ENCODE data around the gene EXOC3L2.

Gene EXOC3L2

GRCh38 chr19:45262570-45262969, 17.4 kb upstream of the EXOC3L2 start:
- H3K4me3 ChIP-seq (ENCODE audit: low read length) = no peak overlapping the region
- DNase-seq (ENCODE audit: low read depth, low spot score) = no peak

GRCh38 chr19:45258862-45259261, 13.7 kb upstream of the EXOC3L2 start:
- DNase-seq (ENCODE audit: low read depth, low spot score) = no peak
- H3K4me3 ChIP-seq (ENCODE audit: low read length) = no peak overlapping the region

GRCh38 chr19:45256836-45257235, 11.6 kb upstream of the EXOC3L2 start:
- DNase-seq (ENCODE audit: low read depth, low spot score) = no peak
- H3K4me3 ChIP-seq (ENCODE audit: low read length) = no peak overlapping the region

GRCh38 chr19:45255611-45256157, 10.5 kb upstream of the EXOC3L2 start:
- no peak for DNase-seq (ENCODE audit: low read depth, low spot score)
- H3K4me3 ChIP-seq (ENCODE audit: low read length) = no peak overlapping the region

GRCh38 chr19:45254044-45254531, 8.9 kb upstream of the EXOC3L2 start:
- no peak overlapping the region for H3K4me3 ChIP-seq (ENCODE audit: low read length)
- no peak for DNase-seq (ENCODE audit: low read depth, low spot score)

GRCh38 chr19:45253396-45254027, 8.3 kb upstream of the EXOC3L2 start:
- DNase-seq (ENCODE audit: low read depth, low spot score) = no peak
- no peak overlapping the region for H3K4me3 ChIP-seq (ENCODE audit: low read length)

GRCh38 chr19:45251452-45252354, 6.5 kb upstream of the EXOC3L2 start:
- no peak for DNase-seq (ENCODE audit: low read depth, low spot score)
- peak overlapping the region; percentile 77 for H3K4me3 ChIP-seq (ENCODE audit: low read length)

GRCh38 chr19:45250832-45251451, 5.7 kb upstream of the EXOC3L2 start, which contains the start of gene MARK4:
Gene MARK4 (plus strand): TSS chr19:45251271. CDS start chr19:45251589, 318 bp downstream.
- peak within 1 kb of the TSS; percentile 77 for H3K4me3 ChIP-seq (ENCODE audit: low read length)
- DNase-seq (ENCODE audit: low read depth, low spot score) = peak; percentile 39

- no peak for DNase-seq (ENCODE audit: low read depth, low spot score)
- peak overlapping the region; percentile 55 for H3K4me3 ChIP-seq (ENCODE audit: low read length)
These were observed 5.1 kb upstream of the EXOC3L2 start for GRCh38 chr19:45250216-45250831.

GRCh38 chr19:45249261-45250033, 4.2 kb upstream of the EXOC3L2 start:
- no peak overlapping the region for H3K4me3 ChIP-seq (ENCODE audit: low read length)
- no peak for DNase-seq (ENCODE audit: low read depth, low spot score)

GRCh38 chr19:45247136-45247535, 1.9 kb upstream of the EXOC3L2 start:
- DNase-seq (ENCODE audit: low read depth, low spot score) = no peak
- no peak overlapping the region for H3K4me3 ChIP-seq (ENCODE audit: low read length)

GRCh38 chr19:45245826-45246225, 619 bp upstream of the EXOC3L2 start:
- DNase-seq (ENCODE audit: low read depth, low spot score) = no peak
- no peak overlapping the region for H3K4me3 ChIP-seq (ENCODE audit: low read length)

GRCh38 chr19:45244133-45244794, 943 bp downstream of the EXOC3L2 start:
- no peak for DNase-seq (ENCODE audit: low read depth, low spot score)
- H3K4me3 ChIP-seq (ENCODE audit: low read length) = no peak overlapping the region

- DNase-seq (ENCODE audit: low read depth, low spot score) = no peak
- no peak overlapping the region for H3K4me3 ChIP-seq (ENCODE audit: low read length)
These were observed 2.0 kb downstream of the EXOC3L2 start for GRCh38 chr19:45243144-45243732.

GRCh38 chr19:45238556-45238955, 6.7 kb downstream of the EXOC3L2 start:
- no peak overlapping the region for H3K4me3 ChIP-seq (ENCODE audit: low read length)
- DNase-seq (ENCODE audit: low read depth, low spot score) = no peak

GRCh38 chr19:45235485-45235884, 9.7 kb downstream of the EXOC3L2 start:
- H3K4me3 ChIP-seq (ENCODE audit: low read length) = no peak overlapping the region
- no peak for DNase-seq (ENCODE audit: low read depth, low spot score)

- no peak for DNase-seq (ENCODE audit: low read depth, low spot score)
- no peak overlapping the region for H3K4me3 ChIP-seq (ENCODE audit: low read length)
These were observed 10.9 kb downstream of the EXOC3L2 start for GRCh38 chr19:45234089-45234869.

Data from Jurkat, Clone E6-1 (cell line).